ENCODE measurements around the gene SHROOM1.

SHROOM1 gene, protein sequence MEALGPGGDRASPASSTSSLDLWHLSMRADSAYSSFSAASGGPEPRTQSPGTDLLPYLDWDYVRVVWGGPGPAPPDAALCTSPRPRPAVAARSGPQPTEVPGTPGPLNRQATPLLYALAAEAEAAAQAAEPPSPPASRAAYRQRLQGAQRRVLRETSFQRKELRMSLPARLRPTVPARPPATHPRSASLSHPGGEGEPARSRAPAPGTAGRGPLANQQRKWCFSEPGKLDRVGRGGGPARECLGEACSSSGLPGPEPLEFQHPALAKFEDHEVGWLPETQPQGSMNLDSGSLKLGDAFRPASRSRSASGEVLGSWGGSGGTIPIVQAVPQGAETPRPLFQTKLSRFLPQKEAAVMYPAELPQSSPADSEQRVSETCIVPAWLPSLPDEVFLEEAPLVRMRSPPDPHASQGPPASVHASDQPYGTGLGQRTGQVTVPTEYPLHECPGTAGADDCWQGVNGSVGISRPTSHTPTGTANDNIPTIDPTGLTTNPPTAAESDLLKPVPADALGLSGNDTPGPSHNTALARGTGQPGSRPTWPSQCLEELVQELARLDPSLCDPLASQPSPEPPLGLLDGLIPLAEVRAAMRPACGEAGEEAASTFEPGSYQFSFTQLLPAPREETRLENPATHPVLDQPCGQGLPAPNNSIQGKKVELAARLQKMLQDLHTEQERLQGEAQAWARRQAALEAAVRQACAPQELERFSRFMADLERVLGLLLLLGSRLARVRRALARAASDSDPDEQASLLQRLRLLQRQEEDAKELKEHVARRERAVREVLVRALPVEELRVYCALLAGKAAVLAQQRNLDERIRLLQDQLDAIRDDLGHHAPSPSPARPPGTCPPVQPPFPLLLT
- 0 to 0.09 (median 0) reads per million in 3 donors for total RNA-seq

DNA sequence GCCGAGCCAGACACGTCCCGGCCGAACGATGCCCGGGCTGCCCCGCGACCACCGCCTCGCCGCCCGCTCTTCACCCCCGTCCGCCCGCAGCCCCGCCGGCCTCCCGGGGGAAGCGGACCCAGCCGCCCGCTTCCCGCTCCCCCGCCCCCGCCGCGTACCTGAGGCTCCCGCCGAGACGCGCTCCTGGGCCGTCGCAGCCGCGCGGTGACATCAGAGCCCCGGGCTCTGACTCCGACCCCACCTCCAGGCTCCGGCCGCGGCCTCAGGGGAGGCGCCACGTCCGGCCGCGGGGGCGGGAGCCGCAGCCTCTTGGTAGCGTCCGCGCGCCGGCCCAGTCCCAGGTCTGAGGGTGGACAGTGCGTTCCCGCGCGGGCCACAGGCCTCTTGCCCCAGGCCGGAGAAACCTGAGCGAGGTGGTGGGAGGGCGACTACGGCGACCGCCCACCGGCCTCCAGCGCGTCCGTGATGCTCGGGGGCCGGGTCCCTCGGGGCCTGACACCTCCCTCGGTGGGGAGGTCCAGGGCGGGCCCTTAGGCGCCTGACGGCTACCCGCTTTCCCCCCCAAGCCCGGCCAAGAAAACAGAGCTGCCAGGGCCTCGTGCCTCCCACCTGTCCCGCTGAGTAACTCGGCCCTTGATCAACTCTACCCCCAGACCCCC, at the start of gene SHROOM1:
Gene SHROOM1, minus strand, starts transcription at position 212 of the 659 bp plus-strand sequence. CDS start 4,507 bp downstream, outside the sequence.
- H3K4me1 ChIP-seq (ENCODE audit: control insufficient read depth, insufficient read depth, low read length, poor library complexity, severe bottlenecking), result peaks cover 8% of the 10 kb centered on the region
- H3K36me3 ChIP-seq (ENCODE audit: control insufficient read depth, insufficient read depth, low read length), result no peaks in the 10 kb centered on the region
- no peak for DNase-seq
- H3K9me3 ChIP-seq (ENCODE audit: control insufficient read depth, low read length), result no peaks in the 10 kb centered on the region
- peaks cover 29% of the 10 kb centered on the region for H3K27me3 ChIP-seq (replicated peaks; ENCODE audit: control insufficient read depth, insufficient read depth, low read length, poor library complexity, severe bottlenecking)
- H3K4me3 ChIP-seq (ENCODE audit: insufficient read depth, low read depth, low read length, poor library complexity, severe bottlenecking), result peak within 1 kb of the TSS; percentile 53
- H3K27ac ChIP-seq (ENCODE audit: insufficient read depth, low read length, poor library complexity, severe bottlenecking), result no peak within 1 kb of the TSS

DNA sequence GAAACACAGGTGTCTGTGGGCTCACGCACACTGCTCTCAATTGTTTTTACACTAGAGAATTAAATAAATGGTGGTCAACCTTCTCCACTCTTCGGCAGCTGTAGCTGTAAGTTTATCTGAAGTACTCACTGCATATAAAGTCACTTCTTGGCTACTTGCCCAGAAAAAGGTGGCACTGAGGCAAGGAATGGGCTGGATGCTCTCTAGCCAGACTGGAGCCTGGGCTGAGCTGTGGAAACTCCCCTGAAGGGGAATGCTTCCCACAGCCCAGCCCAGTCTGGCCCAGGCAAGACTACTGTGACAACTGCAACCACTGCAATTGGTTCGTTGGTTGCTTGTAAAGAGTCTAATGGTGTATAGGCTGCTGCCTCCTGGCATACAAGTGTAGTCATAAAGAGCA, 47.5 kb upstream of the SHROOM1 start:
- no peaks in the 10 kb centered on the region for H3K9me3 ChIP-seq (ENCODE audit: control insufficient read depth, low read length)
- no peak overlapping the region for H3K4me3 ChIP-seq (ENCODE audit: insufficient read depth, low read depth, low read length, poor library complexity, severe bottlenecking)
- DNase-seq, result no peak
- H3K4me1 ChIP-seq (ENCODE audit: control insufficient read depth, insufficient read depth, low read length, poor library complexity, severe bottlenecking), result no peaks in the 10 kb centered on the region
- no peaks in the 10 kb centered on the region for H3K27me3 ChIP-seq (replicated peaks; ENCODE audit: control insufficient read depth, insufficient read depth, low read length, poor library complexity, severe bottlenecking)
- H3K27ac ChIP-seq (ENCODE audit: insufficient read depth, low read length, poor library complexity, severe bottlenecking), result no peak overlapping the region
- peaks cover 44% of the 10 kb centered on the region for H3K36me3 ChIP-seq (ENCODE audit: control insufficient read depth, insufficient read depth, low read length)

DNA sequence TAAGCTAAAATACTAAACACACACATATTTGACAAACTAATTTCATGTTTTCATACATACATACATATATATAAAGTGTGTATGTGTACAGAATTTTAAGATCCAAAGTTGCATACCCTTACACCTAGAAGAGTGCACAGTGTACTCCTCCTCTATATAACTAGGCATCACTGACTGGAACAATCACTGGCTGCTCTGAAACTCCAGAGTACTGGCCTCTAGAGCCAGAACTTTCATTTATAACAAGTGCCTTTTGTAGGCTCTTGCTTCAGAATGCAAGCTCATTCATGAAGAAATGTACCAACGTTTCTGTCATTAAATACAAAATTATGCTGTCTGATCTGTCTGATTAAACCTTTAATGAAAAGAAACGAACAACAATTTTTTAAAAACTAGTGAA, 47.0 kb upstream of the SHROOM1 start:
- Histone ChIP-seq H3K4me3 (ENCODE audit: insufficient read depth, low read depth, low read length, poor library complexity, severe bottlenecking) (no peak overlapping the region), H3K36me3 (ENCODE audit: control insufficient read depth, insufficient read depth, low read length) (peaks cover 41% of the 10 kb centered on the region), H3K4me1 (ENCODE audit: control insufficient read depth, insufficient read depth, low read length, poor library complexity, severe bottlenecking) (no peaks in the 10 kb centered on the region), H3K27ac (ENCODE audit: insufficient read depth, low read length, poor library complexity, severe bottlenecking) (no peak overlapping the region), H3K27me3 (replicated peaks; ENCODE audit: control insufficient read depth, insufficient read depth, low read length, poor library complexity, severe bottlenecking) (no peaks in the 10 kb centered on the region), H3K9me3 (ENCODE audit: control insufficient read depth, low read length) (no peaks in the 10 kb centered on the region)
- DNase-seq, result no peak

DNA sequence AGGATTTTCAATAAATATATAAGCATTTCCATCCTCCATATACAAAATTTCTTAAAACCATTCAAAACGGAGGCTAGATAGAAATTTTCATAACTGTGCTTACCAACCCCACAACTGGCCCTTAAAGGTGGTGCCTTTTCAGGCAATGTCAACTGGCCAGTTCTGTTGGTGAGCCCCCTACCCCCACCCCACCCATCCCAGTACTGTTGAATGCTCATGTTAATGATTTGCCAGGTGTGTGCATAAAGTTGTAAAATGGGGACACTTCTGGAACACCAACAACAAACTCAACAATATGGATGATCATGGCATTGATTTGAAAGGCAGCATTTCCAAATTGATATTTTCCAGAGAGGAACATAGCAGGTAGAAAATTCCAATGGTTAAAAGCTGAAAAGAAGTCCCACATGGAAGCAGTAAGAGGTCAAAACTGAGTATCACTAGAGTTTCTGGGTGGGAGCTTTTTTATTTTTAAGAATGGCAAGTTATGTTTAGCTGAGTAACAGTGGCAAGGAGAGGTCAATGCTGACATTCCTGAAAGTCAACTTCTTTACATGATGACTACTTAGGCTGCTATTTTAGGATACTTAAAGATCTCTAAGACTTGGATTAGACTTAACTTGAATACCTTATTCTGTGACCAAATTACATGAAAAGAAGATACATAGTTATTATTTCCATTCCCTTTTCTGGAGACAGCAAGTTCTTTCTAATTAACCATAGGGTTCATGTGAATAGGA, 45.7 kb upstream of the SHROOM1 start:
- no peak for DNase-seq
- no peaks in the 10 kb centered on the region for H3K4me1 ChIP-seq (ENCODE audit: control insufficient read depth, insufficient read depth, low read length, poor library complexity, severe bottlenecking)
- no peaks in the 10 kb centered on the region for H3K9me3 ChIP-seq (ENCODE audit: control insufficient read depth, low read length)
- no peak overlapping the region for H3K27ac ChIP-seq (ENCODE audit: insufficient read depth, low read length, poor library complexity, severe bottlenecking)
- H3K4me3 ChIP-seq (ENCODE audit: insufficient read depth, low read depth, low read length, poor library complexity, severe bottlenecking), result no peak overlapping the region
- H3K36me3 ChIP-seq (ENCODE audit: control insufficient read depth, insufficient read depth, low read length), result peaks cover 30% of the 10 kb centered on the region
- no peaks in the 10 kb centered on the region for H3K27me3 ChIP-seq (replicated peaks; ENCODE audit: control insufficient read depth, insufficient read depth, low read length, poor library complexity, severe bottlenecking)

DNA sequence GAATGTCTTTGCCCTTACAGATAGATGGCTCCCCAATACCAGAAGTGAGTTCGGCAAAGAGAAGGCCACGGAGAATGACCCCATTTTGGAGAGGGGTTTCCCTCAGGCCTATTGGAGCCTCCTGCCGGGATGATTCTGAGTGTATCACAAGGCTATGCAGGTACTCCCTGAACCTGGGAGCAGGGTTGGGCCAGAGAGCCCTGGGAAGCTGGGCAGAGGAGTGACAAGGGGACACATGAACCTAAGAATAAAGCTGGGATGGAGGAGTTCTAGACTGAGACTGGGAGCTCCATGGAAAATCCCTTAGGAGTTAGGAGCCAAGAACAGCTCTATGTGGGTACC, 43.5 kb upstream of the SHROOM1 start:
- H3K36me3 ChIP-seq (ENCODE audit: control insufficient read depth, insufficient read depth, low read length), result peaks cover 16% of the 10 kb centered on the region
- no peak overlapping the region for H3K27ac ChIP-seq (ENCODE audit: insufficient read depth, low read length, poor library complexity, severe bottlenecking)

DNA sequence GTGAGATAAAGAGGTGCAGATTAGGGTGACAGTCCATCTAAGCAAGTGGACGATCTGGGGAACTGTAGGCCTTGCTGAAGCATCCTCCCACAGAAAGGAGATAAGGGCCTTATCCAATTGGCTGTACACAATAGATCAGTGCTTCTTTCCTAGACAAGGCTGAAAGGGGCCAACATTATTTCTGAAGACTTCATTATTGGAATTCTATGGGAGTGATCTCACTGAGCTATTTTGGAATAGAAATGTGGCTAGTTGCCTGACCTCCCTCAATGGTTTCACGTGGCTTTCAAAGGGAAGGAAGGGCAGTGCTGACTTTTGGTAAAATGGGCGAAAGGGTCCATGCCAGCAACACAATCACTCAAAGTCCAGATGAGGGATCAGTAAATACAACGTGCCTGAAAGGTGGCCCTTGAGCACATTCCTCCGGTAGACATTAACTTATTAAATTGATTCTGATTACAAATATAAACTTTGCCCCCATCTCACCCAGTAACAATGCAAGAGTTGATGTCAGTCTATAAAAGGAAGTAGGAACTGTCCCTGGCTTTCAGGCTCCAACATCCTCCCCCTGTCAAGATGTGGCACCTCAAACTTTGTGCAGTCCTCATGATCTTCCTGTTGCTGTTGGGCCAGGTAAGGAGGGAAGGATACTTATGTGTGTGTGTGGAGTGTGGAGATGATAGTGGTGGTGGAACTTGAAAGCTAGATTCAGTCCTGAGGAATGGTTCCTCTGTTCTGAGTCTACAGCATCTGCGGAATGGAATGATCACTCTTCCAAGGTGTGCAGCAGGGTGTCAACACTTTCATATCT, 42.9 kb upstream of the SHROOM1 start, which contains the start of gene LEAP2:
Gene LEAP2, plus strand, starts transcription at position 550 of the 811 bp plus-strand sequence. Its CDS starts 27 bp downstream, at position 577.
- H3K27ac ChIP-seq (ENCODE audit: insufficient read depth, low read length, poor library complexity, severe bottlenecking), result no peak within 1 kb of the TSS
- H3K27me3 ChIP-seq (replicated peaks; ENCODE audit: control insufficient read depth, insufficient read depth, low read length, poor library complexity, severe bottlenecking), result no peaks in the 10 kb centered on the region
- H3K36me3 ChIP-seq (ENCODE audit: control insufficient read depth, insufficient read depth, low read length), result peaks cover 16% of the 10 kb centered on the region
- no peaks in the 10 kb centered on the region for H3K4me1 ChIP-seq (ENCODE audit: control insufficient read depth, insufficient read depth, low read length, poor library complexity, severe bottlenecking)
- H3K9me3 ChIP-seq (ENCODE audit: control insufficient read depth, low read length), result no peaks in the 10 kb centered on the region
- no peak for DNase-seq
- H3K4me3 ChIP-seq (ENCODE audit: insufficient read depth, low read depth, low read length, poor library complexity, severe bottlenecking), result no peak within 1 kb of the TSS

More for the DNA sequence above, 43.5 kb upstream of the SHROOM1 start:
- no peaks in the 10 kb centered on the region for H3K9me3 ChIP-seq (ENCODE audit: control insufficient read depth, low read length)
- H3K27me3 ChIP-seq (replicated peaks; ENCODE audit: control insufficient read depth, insufficient read depth, low read length, poor library complexity, severe bottlenecking), result no peaks in the 10 kb centered on the region
- no peaks in the 10 kb centered on the region for H3K4me1 ChIP-seq (ENCODE audit: control insufficient read depth, insufficient read depth, low read length, poor library complexity, severe bottlenecking)
- DNase-seq, result no peak
- H3K4me3 ChIP-seq (ENCODE audit: insufficient read depth, low read depth, low read length, poor library complexity, severe bottlenecking), result no peak overlapping the region

DNA sequence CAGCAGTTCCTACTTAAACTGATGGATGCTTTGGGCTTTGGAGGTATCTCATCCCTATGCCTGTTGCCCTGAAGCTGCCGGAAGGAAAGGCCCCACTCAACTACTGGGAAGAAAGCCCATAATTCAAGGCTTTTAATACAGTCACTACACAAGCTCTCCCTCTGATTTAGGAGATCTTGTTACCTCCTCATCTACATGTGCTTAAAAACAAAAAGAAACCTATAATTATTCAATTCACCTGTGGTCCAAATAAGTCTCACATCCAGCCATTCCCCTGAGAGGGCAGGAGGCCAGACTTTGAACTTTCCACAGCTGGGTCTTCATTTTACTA, 42.3 kb upstream of the SHROOM1 start:
- no peaks in the 10 kb centered on the region for H3K9me3 ChIP-seq (ENCODE audit: control insufficient read depth, low read length)
- H3K4me3 ChIP-seq (ENCODE audit: insufficient read depth, low read depth, low read length, poor library complexity, severe bottlenecking), result no peak overlapping the region
- H3K4me1 ChIP-seq (ENCODE audit: control insufficient read depth, insufficient read depth, low read length, poor library complexity, severe bottlenecking), result no peaks in the 10 kb centered on the region
- DNase-seq, result no peak
- no peaks in the 10 kb centered on the region for H3K27me3 ChIP-seq (replicated peaks; ENCODE audit: control insufficient read depth, insufficient read depth, low read length, poor library complexity, severe bottlenecking)
- no peak overlapping the region for H3K27ac ChIP-seq (ENCODE audit: insufficient read depth, low read length, poor library complexity, severe bottlenecking)
- H3K36me3 ChIP-seq (ENCODE audit: control insufficient read depth, insufficient read depth, low read length), result peaks cover 16% of the 10 kb centered on the region

DNA sequence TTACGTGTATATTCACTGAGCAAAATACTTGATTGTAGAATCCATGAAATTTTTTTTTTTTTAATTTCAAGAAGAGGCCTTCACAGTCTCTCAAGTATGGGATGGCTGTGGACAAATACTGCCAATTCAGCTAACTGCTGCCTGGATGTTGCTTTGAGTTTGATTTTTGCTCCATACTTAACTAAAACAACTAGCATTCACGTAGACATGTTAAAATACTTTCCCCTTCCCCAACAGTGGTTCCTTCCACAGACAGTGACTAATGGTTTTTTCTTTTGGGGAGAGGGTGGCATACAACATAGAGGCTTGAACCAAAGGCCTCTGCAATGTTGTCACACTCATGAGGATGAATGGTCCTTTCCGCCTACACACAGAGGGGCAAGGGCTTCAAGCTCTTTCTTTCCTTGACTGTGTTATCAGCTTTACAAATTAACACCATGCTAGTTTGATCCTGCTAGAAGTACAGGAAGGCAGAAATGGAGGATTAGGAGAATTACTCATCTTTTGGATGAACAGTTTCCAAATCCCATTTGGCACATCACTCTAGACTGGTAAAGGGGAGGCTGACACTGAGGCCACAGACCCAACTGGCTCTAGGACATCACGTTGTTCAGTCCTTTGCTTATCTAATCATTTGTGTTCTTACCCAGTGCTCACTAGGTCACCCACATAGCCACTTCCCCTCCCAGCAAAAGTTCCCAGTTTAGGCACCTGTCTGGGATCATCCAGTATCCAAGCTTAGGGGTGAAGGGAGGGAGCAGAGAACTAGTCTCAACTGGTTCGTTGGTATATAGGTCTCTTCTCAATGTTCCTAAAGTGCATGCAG, 41.2 kb upstream of the SHROOM1 start:
- Histone ChIP-seq H3K36me3 (ENCODE audit: control insufficient read depth, insufficient read depth, low read length) (peaks cover 15% of the 10 kb centered on the region), H3K4me3 (ENCODE audit: insufficient read depth, low read depth, low read length, poor library complexity, severe bottlenecking) (no peak overlapping the region), H3K9me3 (ENCODE audit: control insufficient read depth, low read length) (no peaks in the 10 kb centered on the region), H3K27me3 (replicated peaks; ENCODE audit: control insufficient read depth, insufficient read depth, low read length, poor library complexity, severe bottlenecking) (no peaks in the 10 kb centered on the region), H3K27ac (ENCODE audit: insufficient read depth, low read length, poor library complexity, severe bottlenecking) (no peak overlapping the region), H3K4me1 (ENCODE audit: control insufficient read depth, insufficient read depth, low read length, poor library complexity, severe bottlenecking) (peaks cover 9% of the 10 kb centered on the region)
- no peak for DNase-seq

Data from effector memory CD4-positive, alpha-beta T cell (primary cell).